HG03457 (cell line): ENCODE results near the gene SPON2.
"Not testable (repeated sequence)": the region's sequence is repeated elsewhere in the genome, so short reads cannot be mapped to it uniquely, and the experiment has no call there.

Experiments used
- ATAC-seq: cut with Tn5 transposase; IDR thresholded peaks from one replicate; pipeline ENCODE4 v1.9.1; 2021; ENCODE audit warnings: moderate number of reproducible peaks; ENCODE audit not compliant: unreplicated experiment

SPON2 gene

DNA sequence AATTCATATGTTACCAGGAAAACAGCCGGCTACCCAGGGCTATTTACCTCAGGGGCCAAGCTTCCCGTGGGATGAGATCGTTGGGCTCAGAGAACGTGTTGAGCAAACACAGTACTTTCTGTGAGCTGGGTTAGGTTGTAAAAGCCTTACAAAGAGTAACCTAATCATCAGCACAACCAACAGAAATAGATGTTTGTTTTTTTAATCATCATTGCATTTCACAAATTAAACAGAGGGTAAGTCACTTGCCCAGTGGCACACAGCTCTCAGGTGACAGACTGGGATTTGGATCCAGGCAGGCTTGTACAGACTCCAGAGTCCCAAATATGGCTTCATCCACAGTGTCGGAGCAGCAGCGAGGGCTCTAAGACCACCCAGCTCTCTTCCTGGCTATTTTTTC is 20.1 kb downstream of the SPON2 start:
- no peak for ATAC-seq

GRCh38 chr4:1151541-1151940 is 20.8 kb downstream of the SPON2 start:
- ATAC-seq: no peak

DNA sequence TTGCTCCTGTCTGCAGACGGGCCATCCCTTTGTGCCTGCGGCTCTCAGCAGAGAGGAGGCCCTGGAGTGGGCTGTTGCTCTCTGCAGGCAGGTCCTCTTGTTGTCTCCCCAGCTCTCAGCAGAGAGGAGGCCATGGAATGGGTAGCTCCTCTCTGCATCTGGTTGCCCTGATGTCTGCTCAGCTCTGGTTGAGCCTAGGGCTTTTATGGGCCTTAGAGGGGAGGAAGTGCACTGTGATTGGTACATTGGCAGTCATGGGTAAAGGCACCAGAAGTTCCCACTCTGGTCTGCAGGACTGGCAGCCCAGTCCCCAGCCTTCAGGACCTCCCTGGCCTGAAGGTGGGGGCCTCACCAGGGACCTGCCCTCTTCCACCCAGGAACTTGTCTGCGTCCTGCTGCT is 21.5 kb downstream of the SPON2 start:
- ATAC-seq: no peak

DNA sequence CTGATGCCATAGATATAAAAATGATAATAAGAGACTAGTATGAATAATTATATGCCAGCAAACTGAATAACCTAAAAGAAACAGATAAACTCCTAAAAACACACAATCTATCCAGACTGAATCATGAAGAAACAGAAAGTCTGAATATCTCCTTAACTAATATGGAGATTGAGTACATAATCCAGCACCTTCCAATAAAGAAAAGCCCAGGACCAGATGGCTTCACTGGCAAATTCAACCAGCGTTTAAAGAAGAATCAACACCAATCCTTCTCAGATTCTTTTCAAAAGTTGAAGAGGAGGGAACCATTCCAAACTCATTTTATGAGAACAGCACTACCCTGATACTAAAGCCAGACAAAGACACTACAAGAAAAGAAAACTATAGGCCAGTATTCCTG is 32.5 kb downstream of the SPON2 start:
- no peak for ATAC-seq

- ATAC-seq: no peak
Observed at GRCh38 chr4:1137850-1138249, 34.5 kb downstream of the SPON2 start.

- no peak for ATAC-seq
Observed at GRCh38 chr4:1137063-1137776, 35.2 kb downstream of the SPON2 start.

DNA sequence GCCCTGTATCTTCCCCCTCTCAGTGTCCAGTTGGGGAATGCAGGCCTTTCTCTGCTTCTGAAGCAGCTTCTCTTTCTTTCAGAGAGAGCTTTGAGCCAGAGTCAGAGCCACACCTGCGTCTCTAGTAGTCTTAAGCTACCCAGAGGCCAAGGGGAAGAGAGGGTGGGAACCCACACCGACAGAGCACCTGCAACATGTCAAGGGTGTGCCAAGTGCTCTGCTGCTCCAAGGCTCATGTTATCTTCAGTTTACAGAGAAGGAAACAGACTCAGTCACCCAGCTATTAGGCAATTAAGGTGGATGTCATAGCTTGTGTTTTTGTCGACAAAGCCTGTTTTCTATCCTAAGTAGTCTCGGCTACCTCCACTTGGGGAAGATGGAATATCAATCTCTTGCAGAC is 36.3 kb downstream of the SPON2 start:
- ATAC-seq: no peak

DNA sequence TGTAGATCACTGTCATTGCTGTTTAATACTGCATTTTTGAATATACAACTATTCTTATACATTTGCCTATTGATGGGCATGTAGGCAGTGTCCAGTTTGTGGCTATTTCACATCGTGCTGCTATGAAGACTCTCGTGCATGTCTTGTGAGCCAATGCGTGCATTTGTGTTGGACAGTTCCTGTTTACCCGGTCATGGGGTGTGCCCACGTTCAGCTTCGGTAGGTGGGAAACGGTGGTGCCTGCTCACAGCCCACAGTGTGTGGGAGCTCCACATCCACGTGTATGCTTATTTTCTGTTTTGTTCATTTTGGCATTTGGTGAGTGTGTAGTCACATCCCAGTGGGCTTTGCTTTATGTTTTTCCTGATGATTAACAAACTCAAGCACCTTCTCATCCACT is 39.4 kb downstream of the SPON2 start:
- no peak for ATAC-seq

DNA sequence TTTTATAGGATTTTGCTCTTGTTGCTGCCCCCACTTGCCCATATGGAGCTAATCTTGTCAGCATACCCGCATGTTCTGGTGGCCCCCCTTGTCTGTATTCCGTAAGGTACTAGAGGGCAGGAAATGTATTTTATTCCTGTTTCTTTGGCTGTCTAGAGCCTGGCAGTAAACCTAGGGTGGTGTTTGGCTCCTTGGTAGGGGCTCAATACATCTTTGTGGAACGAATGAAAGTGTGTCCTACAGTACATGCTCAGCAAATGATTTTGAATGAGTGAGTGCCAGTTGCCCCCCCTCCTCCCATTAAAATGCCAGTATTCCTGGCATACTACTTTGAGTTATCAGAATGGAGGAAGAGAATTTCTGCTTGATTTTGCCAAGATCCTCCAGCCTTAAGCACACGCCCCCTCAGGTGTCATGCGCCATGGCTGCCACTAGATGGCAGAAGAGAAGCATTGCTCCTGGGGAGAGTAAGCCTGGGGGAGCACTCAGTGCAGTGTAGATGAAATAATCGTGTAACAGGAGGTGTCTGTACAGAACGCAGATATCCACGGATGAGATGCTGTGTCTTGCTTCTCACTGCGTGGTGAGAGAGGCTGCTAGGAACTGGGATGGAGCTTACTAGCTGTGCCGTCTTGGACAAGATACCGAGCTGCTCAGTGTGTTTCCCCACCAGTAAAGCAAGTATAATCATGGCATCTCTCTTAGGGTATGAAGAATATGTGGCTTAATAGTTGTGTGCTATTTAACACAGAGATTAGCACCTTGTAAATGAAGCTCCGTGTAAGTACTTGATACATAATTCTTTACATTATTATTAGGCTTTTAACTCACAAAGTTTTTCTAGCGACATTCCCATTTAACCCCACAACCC is 41.8 kb downstream of the SPON2 start:
- ATAC-seq: peak; percentile 63

- no peak for ATAC-seq
Observed at GRCh38 chr4:1126506-1126905, 45.9 kb downstream of the SPON2 start.

GRCh38 chr4:1125466-1125865 is 46.9 kb downstream of the SPON2 start:
- ATAC-seq: not testable (repeated sequence)

GRCh38 chr4:1124818-1125217 is 47.6 kb downstream of the SPON2 start:
- no peak for ATAC-seq

- ATAC-seq: no peak
Observed at GRCh38 chr4:1122505-1122904, 49.9 kb downstream of the SPON2 start.
